ENCODE data around the gene MICU1. TPM values are rescaled to one million over a fixed set of nuclear protein-coding genes. Genes with fewer than 3 reads are reported as not detected.

MICU1 gene
- total RNA-seq, 1 experiment from 2014 or later, result 25.5 TPM

DNA sequence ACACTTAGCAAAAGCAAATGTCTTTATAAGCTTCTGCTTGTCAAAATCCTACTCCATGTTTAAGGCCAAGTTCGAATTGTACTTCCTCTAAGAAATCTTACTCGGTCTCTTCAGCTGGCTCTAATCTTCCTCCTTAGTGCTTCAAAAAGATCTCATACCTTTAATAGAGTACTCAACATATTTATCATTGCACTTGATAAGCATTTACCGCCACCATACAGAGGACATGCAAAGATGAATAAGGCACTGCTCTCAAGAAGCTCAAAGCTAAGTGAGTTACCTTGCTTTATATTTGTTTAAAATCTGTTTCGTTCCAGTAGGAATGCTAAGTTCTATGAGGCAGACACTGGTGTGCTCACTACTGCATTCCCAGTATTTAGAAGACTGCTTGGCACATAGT, 209.2 kb downstream of the MICU1 start:
- no peaks in the 10 kb centered on the region for H3K4me1 Mint-ChIP-seq (ENCODE audit: insufficient read depth, unreplicated experiment)
- no peak overlapping the region for H3K27ac Mint-ChIP-seq (ENCODE audit: low read depth, unreplicated experiment)
- no peak overlapping the region for H3K4me3 Mint-ChIP-seq (ENCODE audit: unreplicated experiment)
- intact Hi-C loops (cut with micrococcal nuclease), result no loop called here
- BruUV-seq (replicated peaks), result no TSS peak
- DNase-seq (ENCODE audit: unreplicated experiment), result no peak
- H3K9me3 Mint-ChIP-seq (ENCODE audit: unreplicated experiment), result no peaks in the 10 kb centered on the region
- POLR2A ChIA-PET, result interaction anchor here (1.1 kb wide), 1 partner anchor 16 kb away, joined by 5 read pairs; no protein-coding TSS in a partner anchor
- no peaks in the 10 kb centered on the region for H3K27me3 Mint-ChIP-seq (ENCODE audit: insufficient read depth, unreplicated experiment)
- H3K36me3 Mint-ChIP-seq (ENCODE audit: insufficient read depth, unreplicated experiment), result peaks cover 6% of the 10 kb centered on the region
- CTCF ChIA-PET, result no interaction called here
- TF ChIP-seq, protein P1, sequence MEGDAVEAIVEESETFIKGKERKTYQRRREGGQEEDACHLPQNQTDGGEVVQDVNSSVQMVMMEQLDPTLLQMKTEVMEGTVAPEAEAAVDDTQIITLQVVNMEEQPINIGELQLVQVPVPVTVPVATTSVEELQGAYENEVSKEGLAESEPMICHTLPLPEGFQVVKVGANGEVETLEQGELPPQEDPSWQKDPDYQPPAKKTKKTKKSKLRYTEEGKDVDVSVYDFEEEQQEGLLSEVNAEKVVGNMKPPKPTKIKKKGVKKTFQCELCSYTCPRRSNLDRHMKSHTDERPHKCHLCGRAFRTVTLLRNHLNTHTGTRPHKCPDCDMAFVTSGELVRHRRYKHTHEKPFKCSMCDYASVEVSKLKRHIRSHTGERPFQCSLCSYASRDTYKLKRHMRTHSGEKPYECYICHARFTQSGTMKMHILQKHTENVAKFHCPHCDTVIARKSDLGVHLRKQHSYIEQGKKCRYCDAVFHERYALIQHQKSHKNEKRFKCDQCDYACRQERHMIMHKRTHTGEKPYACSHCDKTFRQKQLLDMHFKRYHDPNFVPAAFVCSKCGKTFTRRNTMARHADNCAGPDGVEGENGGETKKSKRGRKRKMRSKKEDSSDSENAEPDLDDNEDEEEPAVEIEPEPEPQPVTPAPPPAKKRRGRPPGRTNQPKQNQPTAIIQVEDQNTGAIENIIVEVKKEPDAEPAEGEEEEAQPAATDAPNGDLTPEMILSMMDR (IDR thresholded peaks at IDR 0.05; ENCODE audit: unreplicated experiment), result no peak

DNA sequence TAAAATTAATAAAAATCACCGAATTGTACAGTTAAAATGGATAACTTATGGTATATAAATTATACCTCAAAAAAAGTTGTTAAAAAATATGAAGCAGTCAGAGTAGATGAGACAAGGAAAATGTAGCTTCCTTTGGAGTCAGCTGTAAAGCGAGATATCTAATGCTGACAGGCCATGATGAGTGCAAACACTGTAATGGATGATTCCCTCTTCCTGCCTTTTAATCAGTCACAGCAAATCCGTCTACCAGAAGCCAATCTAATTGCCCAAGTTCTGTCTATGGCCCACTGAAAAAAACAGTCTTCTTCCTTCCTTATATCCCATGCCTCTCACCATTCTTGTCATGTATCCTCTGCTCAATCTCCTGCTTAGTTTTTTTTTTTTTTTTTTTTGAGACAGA, 211.2 kb downstream of the MICU1 start:
- Mint-ChIP-seq H3K4me1 (ENCODE audit: insufficient read depth, unreplicated experiment) (no peaks in the 10 kb centered on the region), H3K36me3 (ENCODE audit: insufficient read depth, unreplicated experiment) (peaks cover 6% of the 10 kb centered on the region), H3K9me3 (ENCODE audit: unreplicated experiment) (no peaks in the 10 kb centered on the region), H3K27ac (ENCODE audit: low read depth, unreplicated experiment) (no peak overlapping the region), H3K27me3 (ENCODE audit: insufficient read depth, unreplicated experiment) (no peaks in the 10 kb centered on the region), H3K4me3 (ENCODE audit: unreplicated experiment) (no peak overlapping the region)
- DNase-seq (ENCODE audit: unreplicated experiment), result no peak
- POLR2A ChIA-PET, result no interaction called here
- intact Hi-C loops (cut with micrococcal nuclease), result no loop called here
- CTCF ChIA-PET, result interaction anchor here (1.2 kb wide), 1 partner anchor 10 kb away, joined by 4 read pairs; no protein-coding TSS in a partner anchor
- BruUV-seq (replicated peaks), result no TSS peak
- TF ChIP-seq, protein P1 (IDR thresholded peaks at IDR 0.05; ENCODE audit: unreplicated experiment), result no peak

DNA sequence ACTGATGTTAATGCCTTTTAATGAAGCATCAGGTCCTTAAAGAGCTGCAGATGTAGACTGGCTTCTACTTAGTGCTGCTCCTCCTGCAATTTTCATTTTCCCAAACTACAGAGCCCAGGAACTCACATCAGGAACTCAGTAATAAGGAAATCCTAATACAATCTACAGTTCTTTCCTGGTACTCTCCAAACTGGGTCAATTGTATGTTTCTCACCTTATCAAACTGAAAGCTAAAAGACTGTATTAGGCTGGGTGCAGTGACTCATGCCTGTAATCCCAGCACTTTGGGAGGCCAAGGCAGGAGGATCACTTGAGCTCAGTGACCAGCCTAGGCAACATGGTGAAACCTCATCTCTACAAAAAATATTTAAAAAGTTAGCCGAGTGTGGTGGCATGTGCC, 216.7 kb downstream of the MICU1 start:
- intact Hi-C loops (cut with micrococcal nuclease), result no loop called here

DNA sequence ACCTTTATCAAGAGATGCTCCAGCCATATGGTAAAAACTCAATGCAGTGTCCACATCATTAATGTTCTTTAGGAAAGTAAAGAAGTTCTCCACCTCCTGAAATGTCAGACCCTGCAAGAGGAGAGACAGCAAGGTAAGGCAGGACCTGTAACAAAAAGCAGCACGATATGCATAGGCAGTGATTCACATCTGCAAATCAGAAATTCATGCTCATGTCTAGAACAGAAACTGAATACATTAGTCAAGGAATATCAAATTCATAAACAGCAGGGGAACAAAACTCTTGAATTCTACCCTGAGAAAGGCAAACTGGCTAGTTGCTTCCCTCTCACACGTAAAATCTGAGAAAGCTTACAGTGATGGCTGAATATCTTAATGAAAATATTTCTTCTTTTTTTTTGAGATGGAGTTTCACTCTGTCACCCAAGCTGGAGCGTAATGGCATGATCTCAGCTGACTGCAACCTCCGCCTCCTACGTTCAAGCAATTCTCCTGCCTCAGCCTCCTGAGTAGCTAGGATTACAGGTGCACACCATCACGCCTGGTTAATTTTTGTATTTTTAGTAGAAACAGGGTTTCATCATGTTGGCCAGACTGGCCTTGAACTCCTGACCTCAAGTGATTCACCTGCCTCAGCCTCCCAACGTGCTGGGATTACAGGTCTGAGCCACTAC, 217.8 kb downstream of the MICU1 start:
- TF ChIP-seq, protein P1 (IDR thresholded peaks at IDR 0.05; ENCODE audit: unreplicated experiment), result no peak
- DNase-seq (ENCODE audit: unreplicated experiment), result no peak
- peaks cover 10% of the 10 kb centered on the region for H3K36me3 Mint-ChIP-seq (ENCODE audit: insufficient read depth, unreplicated experiment)
- H3K4me3 Mint-ChIP-seq (ENCODE audit: unreplicated experiment), result no peak overlapping the region
- H3K27me3 Mint-ChIP-seq (ENCODE audit: insufficient read depth, unreplicated experiment), result no peaks in the 10 kb centered on the region
- no TSS peak for BruUV-seq (replicated peaks)
- intact Hi-C loops (cut with micrococcal nuclease), result no loop called here
- ChIA-PET POLR2A (no interaction called here), CTCF (interaction anchor here (0.7 kb wide), 1 partner anchor 43 kb away, joined by 3 read pairs; no protein-coding TSS in a partner anchor)
- no peak overlapping the region for H3K27ac Mint-ChIP-seq (ENCODE audit: low read depth, unreplicated experiment)
- no peaks in the 10 kb centered on the region for H3K4me1 Mint-ChIP-seq (ENCODE audit: insufficient read depth, unreplicated experiment)
- no peaks in the 10 kb centered on the region for H3K9me3 Mint-ChIP-seq (ENCODE audit: unreplicated experiment)

More for the DNA sequence above, 216.7 kb downstream of the MICU1 start:
- Mint-ChIP-seq H3K27me3 (ENCODE audit: insufficient read depth, unreplicated experiment) (no peaks in the 10 kb centered on the region), H3K4me3 (ENCODE audit: unreplicated experiment) (no peak overlapping the region), H3K36me3 (ENCODE audit: insufficient read depth, unreplicated experiment) (peaks cover 10% of the 10 kb centered on the region), H3K9me3 (ENCODE audit: unreplicated experiment) (no peaks in the 10 kb centered on the region), H3K4me1 (ENCODE audit: insufficient read depth, unreplicated experiment) (no peaks in the 10 kb centered on the region), H3K27ac (ENCODE audit: low read depth, unreplicated experiment) (no peak overlapping the region)
- BruUV-seq (replicated peaks), result no TSS peak
- no peak for DNase-seq (ENCODE audit: unreplicated experiment)
- POLR2A ChIA-PET, result interaction anchor here (0.8 kb wide), 1 partner anchor 36 kb away, joined by 3 read pairs; no protein-coding TSS in a partner anchor
- TF ChIP-seq, protein P1 (IDR thresholded peaks at IDR 0.05; ENCODE audit: unreplicated experiment), result no peak
- CTCF ChIA-PET, result interaction anchor here (0.7 kb wide), 1 partner anchor 44 kb away, joined by 3 read pairs; no protein-coding TSS in a partner anchor

All from MCF 10A (cell line).